GM18505 (cell line): ENCODE results near the gene FBXW8.

ENCODE experiments used
- ATAC-seq: cut with Tn5 transposase; IDR thresholded peaks from one replicate; pipeline ENCODE4 v1.9.1; 2021; ENCODE audit not compliant: unreplicated experiment
- POLR2A ChIP-seq: IDR thresholded peaks from 4 replicates; pipeline ENCODE4 v1.6.1; 2011; ENCODE audit warnings: borderline replicate concordance; ENCODE audit not compliant: insufficient read depth, insufficient read length; ENCODE audit errors: extremely low read depth

Gene FBXW8

DNA sequence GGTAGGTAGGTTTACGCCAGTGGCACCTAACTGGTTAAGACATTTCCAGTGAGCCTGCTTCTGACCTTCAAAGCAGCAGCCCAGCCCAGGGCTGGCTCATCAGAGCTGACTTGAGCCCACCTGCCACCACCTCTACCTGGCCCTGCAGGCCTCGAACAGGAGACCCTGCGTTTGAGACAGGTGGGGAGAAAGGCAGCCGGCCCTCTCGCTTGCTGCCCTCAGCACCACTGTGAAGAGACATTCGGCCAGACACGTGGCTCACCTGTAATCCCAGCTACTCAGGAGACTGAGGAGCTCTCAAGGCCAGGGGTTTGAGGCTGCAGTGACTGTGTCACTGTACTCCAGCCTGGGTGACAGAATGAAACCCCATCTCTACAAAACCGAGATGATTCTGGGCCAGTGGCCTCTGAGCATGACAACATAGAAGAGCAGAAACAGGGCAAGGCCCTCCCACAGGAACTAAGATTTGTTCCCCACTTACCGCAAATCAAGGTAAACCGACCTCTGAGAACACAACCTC, 114.3 kb downstream of the FBXW8 start:
- ATAC-seq: no peak
- no peak for TF ChIP-seq POLR2A

DNA sequence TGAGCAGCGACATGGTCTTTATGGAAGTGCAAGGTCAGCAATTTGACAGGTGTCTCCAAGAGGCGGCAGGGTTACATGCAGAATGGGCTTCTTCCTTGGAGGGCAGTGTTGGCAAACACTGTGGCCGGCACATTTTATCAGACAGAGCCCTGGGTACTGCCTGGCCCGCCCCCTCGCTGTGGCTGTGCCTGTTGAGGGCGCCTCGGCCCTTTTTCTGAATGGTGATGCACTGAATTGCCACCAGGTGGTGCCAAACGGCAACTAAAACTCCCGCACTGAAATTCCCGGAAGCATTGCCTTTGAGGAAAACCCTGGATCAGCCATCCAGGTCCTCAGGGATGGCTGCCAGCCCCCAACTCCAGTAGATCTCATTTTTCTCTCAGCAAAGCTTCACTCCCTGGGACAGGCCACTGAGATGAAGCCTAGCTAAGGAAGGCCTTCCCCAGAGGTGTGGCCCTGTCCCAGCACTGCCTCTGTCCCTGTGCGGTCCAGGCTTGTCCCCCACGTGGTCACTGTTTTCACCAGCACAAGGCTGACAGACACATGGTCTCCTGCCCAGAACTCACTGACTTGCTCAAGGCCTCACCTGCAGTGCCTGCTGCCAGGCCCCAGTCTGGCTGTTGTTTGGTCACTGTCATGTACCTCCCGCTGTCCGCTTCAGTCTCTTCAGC, 114.9 kb downstream of the FBXW8 start:
- no peak for ATAC-seq
- TF ChIP-seq POLR2A: no peak

DNA sequence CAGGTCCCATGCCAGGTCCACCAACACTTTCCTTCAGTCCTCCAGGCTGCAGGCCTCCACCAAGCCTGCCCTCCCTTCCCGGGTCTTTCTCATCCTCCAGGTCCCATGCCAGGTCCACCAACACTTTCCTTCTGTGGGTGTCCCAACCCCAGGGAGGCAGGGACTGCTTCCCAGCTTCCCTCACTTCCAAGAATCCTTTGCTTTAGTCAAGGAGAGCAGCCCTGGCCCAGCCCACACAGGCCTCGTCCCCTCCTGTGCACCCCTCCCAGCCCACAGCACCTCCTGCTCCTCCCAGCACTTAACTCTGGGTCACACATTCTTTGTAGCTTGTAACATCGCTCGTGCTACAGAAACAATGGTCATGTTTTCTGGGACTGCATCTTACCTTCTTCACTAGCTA, 115.6 kb downstream of the FBXW8 start:
- ATAC-seq: no peak
- TF ChIP-seq POLR2A: no peak

DNA sequence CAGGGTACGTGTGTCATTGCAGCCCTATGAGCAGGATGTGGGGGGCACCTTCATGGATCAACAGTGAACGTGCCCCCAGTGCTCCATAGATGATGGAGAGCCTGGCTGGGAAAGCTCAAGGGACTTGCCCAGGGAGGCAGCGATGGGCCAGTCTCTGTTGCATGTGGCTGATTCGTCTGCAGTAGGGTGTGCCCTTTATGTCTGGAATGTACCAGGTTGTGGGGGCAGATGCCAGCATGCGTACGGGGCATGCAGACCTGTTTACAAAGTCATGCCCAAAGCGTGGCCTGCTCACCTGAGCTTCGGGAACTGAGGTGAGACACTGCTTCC, 116.1 kb downstream of the FBXW8 start:
- TF ChIP-seq POLR2A: no peak
- ATAC-seq: no peak

DNA sequence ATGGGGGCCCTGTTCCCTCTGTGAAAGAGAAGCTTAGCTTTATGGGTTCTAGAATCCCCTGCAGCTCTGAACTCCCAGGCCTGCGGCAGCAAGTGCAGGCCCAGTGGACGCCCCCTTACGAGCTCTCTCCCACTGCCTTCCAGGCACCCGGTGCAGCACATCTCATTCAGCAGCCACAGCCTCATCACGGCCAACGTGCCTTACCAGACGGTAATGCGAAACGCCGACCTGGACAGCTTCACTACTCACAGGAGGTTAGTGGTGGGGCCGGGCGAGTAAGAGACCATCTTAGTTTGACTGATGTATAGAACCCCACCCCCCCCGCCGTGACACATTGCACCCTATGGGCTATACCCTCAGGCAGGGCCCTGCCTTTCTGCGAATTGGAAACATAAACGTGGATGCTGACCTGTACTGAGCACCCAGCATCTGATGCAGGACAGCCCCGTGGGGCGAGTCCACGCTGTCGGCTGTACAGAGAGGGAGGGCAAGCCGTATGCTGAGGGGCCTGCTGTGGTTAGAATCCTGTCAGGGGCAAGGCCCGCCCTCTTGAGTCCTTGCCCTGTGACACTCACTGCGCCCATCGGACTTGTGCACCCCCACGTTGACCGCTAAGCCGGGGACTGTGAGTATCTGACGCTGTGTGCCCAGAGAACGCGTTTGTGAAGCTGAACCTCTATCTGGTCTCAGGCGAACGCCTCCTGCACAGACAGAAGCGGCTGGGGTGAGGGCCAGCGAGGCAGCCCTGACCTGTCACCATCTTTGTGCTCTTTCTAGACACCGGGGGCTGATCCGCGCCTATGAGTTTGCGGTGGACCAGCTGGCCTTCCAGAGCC, 116.7 kb downstream of the FBXW8 start:
- TF ChIP-seq POLR2A: no peak
- ATAC-seq: no peak

DNA sequence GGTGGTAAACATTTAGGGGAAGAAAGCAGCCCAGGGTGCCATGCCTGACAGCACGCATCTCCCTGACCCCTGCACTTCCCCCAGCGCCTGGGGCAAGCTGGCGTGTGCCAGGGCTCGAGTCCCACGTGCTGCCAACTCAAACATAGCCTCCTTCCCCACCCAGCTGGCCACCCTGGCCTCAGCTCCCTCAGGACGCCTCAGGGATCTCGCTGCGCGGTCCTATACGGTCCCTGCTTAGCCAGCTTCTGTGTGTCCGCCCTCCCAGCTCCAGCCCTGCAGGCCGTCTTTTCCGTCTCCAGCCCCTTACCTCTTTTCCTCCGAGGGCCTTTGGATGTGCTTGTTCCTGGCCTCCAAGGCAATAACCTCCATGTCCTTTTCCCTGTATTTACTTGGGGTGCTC, 117.5 kb downstream of the FBXW8 start:
- no peak for TF ChIP-seq POLR2A
- ATAC-seq: no peak

DNA sequence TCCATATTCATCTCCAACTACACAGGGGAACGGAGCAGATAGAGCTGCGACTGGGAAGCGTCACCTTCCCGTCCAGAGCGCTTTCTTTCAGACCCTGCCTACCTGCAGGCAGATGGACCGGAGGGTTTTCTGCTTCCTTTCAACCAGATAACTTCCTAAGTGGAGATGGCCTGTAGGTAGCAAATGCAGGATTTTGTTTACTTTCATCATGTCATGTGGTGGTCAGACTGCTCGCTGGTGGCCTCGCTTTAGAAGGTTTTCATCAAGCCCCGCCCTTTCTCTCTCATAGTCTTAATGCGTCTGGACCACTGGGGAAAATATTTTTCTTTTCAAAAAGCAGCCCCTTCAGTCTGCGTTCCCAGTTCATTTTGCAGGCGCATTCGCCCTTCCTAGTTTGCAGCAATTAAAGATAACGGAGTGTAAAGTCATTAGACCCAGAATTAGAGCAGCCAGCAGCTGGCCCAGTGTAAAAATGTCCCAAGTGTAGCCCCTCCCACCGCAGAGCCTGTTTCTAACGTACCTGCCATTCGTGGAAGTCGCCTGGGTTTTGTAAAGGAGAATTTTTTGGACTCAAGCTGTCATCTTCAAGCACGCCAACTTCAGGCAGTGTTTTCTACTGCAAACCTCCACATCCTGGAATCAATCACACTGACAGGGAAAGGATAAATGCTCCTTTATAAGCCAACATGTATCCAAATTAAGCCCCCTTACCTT, 119.6 kb downstream of the FBXW8 start:
- no peak for ATAC-seq

DNA sequence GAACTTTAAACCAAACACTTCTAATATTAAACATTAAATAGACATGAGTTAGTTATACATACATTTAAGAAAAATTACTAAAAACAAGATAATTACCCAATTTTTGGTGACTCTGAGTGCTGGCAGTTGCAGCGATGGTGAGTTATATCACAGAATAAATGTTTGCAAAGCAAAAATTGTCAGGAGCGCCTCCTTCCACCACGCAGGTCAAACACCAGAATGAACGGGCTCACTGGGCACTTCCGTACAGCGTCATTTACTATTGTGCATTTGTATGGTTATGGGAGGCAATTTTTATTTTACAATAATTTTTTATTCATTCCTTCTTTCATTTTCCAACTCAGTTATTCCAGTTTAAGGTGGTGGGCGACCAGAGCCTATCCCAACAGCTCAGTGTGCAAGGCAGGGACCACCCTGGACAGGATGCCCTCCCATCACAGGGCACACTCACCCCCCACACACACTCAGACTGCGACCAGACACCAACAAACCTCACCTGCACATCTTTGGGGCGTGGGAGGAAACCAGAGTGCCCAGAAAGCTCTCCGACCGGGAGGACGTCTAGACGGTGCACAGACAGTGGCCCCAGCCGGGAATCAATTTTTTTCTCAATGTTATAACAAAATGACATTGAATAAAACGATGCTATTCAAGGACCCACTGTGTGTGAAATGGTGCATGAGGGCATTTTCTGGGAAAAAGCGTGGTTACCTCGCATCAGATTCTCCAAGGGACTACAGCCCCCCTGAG, 121.3 kb downstream of the FBXW8 start:
- TF ChIP-seq POLR2A: no peak
- ATAC-seq: no peak

More for the DNA sequence above, 119.6 kb downstream of the FBXW8 start:
- TF ChIP-seq POLR2A: no peak

DNA sequence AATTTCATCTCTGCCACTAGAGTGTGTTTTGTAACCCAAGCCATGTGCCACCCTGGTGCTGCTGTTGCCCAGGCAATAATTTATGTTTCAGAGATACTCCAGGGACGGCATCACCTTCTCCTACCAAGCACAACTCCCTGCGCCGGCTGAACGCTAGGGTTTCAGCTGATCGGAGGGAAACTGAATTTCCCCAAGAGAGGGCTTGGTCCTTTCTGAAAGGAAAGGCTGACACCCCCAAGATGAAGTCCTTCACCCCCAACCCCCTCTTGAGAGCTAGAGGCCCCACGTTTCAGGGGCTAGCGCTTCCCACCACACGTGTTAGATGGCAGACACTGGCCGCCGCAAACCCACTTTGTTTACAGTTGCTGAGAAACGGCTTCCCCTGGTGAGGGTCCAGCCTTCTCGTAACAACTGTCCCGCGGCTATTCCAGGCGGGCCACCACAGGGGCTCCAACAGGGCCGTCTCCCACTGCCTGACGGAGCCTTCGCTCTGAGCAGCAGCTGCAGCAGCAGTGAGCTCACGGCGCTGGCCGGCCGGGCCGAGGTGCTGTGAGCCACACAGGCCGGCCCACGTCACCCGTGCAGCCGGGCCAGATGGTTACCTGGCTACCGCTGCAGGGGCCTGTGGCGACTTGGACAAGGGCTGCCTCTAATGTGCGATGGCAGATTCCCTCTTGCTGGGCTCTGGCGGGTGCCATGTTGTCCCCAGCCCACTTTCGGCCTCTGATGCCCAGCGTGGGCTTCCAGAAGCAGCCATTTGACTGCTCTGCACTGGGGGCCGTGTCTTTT, 122.0 kb downstream of the FBXW8 start:
- peak; percentile 11 for TF ChIP-seq POLR2A
- ATAC-seq: no peak

DNA sequence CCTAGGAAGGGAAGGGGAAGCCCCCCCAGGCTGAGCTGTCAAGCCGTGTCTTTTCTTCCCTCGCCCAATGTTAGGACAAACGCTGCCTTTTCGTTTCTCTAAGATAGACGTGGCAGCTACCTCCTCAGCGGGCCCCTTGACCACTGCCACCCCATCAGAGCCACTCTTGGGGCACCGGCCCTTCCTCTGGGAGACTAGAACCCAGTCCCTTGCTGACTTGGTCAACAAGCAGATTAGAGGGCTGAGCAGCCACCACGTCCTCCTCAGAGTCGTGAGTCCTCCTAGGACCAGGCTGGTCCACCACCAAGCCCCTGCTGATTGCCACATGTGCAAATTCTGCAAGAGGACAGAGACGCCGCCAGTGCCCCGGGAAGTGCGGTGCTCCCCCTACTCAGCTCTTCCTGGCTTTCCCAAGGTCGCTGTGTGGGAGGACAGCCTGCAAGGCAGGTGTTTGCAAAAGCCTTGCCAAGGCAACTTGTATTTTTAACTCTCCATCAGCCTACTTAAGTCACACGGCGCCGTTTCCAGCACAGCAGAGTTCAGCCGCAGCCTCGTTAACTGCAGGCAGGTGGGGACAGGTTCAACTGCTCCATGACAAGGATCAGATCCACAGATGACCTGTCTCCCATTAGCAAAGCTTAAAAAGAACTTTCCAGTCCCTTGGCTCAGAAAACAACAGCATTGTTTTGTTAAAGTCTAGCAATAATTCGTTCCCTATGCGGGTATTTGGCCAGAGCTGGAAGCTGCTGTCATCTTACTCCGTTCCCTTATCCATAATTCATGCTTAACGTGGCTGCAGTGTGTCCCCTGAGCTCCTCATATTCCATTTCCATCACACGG, 122.9 kb downstream of the FBXW8 start:
- no peak for TF ChIP-seq POLR2A
- no peak for ATAC-seq

DNA sequence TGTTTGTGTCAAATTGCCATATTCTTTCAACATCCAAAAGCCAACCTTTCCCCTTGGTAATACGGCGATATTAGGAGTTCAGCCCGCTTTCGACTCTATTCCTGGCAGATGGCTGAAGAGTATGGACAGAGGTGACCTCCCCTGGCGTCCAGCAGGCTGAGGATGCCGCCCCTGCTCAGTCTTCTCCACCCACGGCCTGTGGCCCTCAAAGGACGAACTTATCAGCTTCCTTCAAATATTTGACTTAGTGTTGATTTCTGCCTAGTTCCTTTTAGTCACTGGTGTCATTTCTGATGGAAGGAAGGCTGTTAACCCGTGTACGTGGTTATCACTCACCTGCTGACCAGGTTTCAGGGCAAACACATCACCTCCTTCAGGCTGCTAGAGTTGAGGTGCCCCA, 123.5 kb downstream of the FBXW8 start:
- ATAC-seq: no peak
- no peak for TF ChIP-seq POLR2A

DNA sequence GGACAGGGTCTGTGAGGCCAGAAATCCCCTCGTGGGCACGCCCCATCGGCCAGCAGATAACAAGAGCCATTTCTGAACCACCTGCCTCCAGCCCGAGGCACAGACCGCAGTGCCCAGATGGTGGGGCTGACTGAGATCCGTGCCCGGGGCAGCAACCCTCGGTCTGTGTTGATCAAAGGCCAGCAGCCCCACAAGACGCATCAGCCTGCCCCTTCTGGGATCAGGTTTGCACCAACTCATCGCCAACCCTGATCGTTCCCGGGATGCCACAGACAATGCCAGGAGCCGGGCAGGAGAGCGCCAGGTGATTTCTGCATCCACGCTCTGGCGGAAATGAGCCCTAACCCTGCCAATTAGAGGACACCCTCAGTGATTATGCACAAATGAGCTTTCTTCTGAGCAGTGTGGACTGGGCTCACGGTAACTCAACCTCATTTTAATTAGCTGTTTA, 124.0 kb downstream of the FBXW8 start:
- no peak for ATAC-seq
- TF ChIP-seq POLR2A: no peak

DNA sequence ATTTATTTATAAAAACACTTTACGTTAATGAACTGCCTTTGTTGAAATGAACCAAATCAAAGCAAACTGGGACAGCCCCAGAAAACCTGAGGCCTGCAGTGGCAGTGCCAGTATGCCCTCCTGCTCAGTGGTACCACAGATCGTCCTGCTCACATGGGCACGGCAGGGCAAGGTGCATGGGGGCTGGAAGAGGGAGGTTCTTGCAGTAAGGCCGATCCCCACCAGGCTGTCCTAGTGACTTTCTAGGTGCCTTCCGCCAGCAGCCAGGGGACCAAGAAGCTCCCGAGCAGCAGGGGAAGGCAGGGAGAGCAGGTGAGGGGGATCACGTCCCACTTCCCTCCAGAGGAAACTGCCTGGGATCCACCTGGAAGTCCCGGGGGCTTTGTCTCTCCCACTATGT, 124.5 kb downstream of the FBXW8 start:
- ATAC-seq: no peak
- no peak for TF ChIP-seq POLR2A
